Hematopoietic multipotent progenitor cell treated with erythropoietin and hydrocortisone succinate and interleukin-3 and kit ligand, for 8 days (in vitro differentiated cells): ENCODE results near the gene PLA2G4B.
A peak's percentile ranks its signal among the peaks of the same experiment; 100 is the strongest.

ENCODE experiments used
- DNase-seq: peaks from one replicate; pipeline ENCODE4 v3.0.0-alpha.2; 2015

The PLA2G4B gene

GRCh38 chr15:41809526-41810220 lies 29.0 kb upstream of the PLA2G4B start:
- DNase-seq: no peak

GRCh38 chr15:41810651-41811431 lies 27.8 kb upstream of the PLA2G4B start:
- no peak for DNase-seq

GRCh38 chr15:41811432-41812195 lies 27.0 kb upstream of the PLA2G4B start:
- peak; percentile 82 for DNase-seq

GRCh38 chr15:41812820-41813375 lies 25.7 kb upstream of the PLA2G4B start:
- no peak for DNase-seq

- DNase-seq: no peak
These were observed 25.2 kb upstream of the PLA2G4B start for GRCh38 chr15:41813426-41813825.

- DNase-seq: no peak
These were observed 24.1 kb upstream of the PLA2G4B start for GRCh38 chr15:41814534-41814933.

- DNase-seq: no peak
These were observed 21.9 kb upstream of the PLA2G4B start for GRCh38 chr15:41816788-41817187.

- no peak for DNase-seq
These were observed 21.3 kb upstream of the PLA2G4B start for GRCh38 chr15:41817327-41817726.

GRCh38 chr15:41817781-41818180 lies 20.9 kb upstream of the PLA2G4B start:
- DNase-seq: no peak

- no peak for DNase-seq
These were observed 19.1 kb upstream of the PLA2G4B start for GRCh38 chr15:41819455-41820050.

GRCh38 chr15:41820791-41821423 lies 17.7 kb upstream of the PLA2G4B start:
- no peak for DNase-seq

- no peak for DNase-seq
These were observed 16.8 kb upstream of the PLA2G4B start for GRCh38 chr15:41821831-41822230.

GRCh38 chr15:41822471-41822870 lies 16.2 kb upstream of the PLA2G4B start:
- no peak for DNase-seq

- no peak for DNase-seq
These were observed 15.7 kb upstream of the PLA2G4B start for GRCh38 chr15:41822957-41823356.

GRCh38 chr15:41823502-41823901 lies 15.1 kb upstream of the PLA2G4B start:
- no peak for DNase-seq

- no peak for DNase-seq
These were observed 14.4 kb upstream of the PLA2G4B start for GRCh38 chr15:41824062-41824745.

GRCh38 chr15:41825145-41825544 lies 13.5 kb upstream of the PLA2G4B start:
- DNase-seq: no peak

GRCh38 chr15:41825572-41826535 lies 12.8 kb upstream of the PLA2G4B start:
- DNase-seq: no peak

GRCh38 chr15:41827290-41827879 lies 11.3 kb upstream of the PLA2G4B start:
- no peak for DNase-seq
